Effector memory CD8-positive, alpha-beta T cell (primary cell): Measurements from ENCODE around the gene TGFB2.

ENCODE experiments used
- ATAC-seq: fragments of 150-1000 bp; cut with Tn5 transposase; replicated peaks from 2 replicates; pipeline ENCODE4 v1.10.0; 2021; ENCODE audit warnings: mild to moderate bottlenecking, moderate library complexity
- DNase-seq, 3 experiments: peaks; one replicate each; pipeline ENCODE4 v3.0.0; 2021
- H3K27ac Mint-ChIP-seq, 2 donors: one replicate each; pipeline ENCODE4 v1.8.0; 2022; ENCODE audit warnings: mild to moderate bottlenecking in 2 of 2, mixed read lengths in 2 of 2, moderate library complexity in 2 of 2
- H3K27me3 Mint-ChIP-seq, 2 donors: one replicate each; pipeline ENCODE4 v1.8.0; 2022; ENCODE audit warnings: mixed read lengths in 2 of 2
- H3K36me3 Mint-ChIP-seq: one replicate; pipeline ENCODE4 v1.8.0; 2022; ENCODE audit warnings: mild to moderate bottlenecking, moderate library complexity, mixed read lengths; ENCODE audit not compliant: insufficient read depth
- H3K4me1 Mint-ChIP-seq, 2 donors: one replicate each; pipeline ENCODE4 v1.8.0; 2022; ENCODE audit warnings: low read depth in 2 of 2, mixed read lengths in 2 of 2
- H3K4me3 Mint-ChIP-seq, 2 donors: one replicate each; pipeline ENCODE4 v1.8.0; 2022; ENCODE audit warnings: mild to moderate bottlenecking in 2 of 2, mixed read lengths in 2 of 2, moderate library complexity in 2 of 2
- H3K9me3 Mint-ChIP-seq, 2 donors: one replicate each; pipeline ENCODE4 v1.8.0; 2022; ENCODE audit warnings: mixed read lengths in 2 of 2

The TGFB2 gene

DNA sequence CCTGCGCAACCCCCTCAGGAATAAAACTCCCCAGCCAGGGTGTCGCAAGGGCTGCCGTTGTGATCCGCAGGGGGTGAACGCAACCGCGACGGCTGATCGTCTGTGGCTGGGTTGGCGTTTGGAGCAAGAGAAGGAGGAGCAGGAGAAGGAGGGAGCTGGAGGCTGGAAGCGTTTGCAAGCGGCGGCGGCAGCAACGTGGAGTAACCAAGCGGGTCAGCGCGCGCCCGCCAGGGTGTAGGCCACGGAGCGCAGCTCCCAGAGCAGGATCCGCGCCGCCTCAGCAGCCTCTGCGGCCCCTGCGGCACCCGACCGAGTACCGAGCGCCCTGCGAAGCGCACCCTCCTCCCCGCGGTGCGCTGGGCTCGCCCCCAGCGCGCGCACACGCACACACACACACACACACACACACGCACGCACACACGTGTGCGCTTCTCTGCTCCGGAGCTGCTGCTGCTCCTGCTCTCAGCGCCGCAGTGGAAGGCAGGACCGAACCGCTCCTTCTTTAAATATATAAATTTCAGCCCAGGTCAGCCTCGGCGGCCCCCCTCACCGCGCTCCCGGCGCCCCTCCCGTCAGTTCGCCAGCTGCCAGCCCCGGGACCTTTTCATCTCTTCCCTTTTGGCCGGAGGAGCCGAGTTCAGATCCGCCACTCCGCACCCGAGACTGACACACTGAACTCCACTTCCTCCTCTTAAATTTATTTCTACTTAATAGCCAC is 696 bp downstream of the TGFB2 start:
- no peak overlapping the region for H3K4me3 Mint-ChIP-seq
- H3K9me3 Mint-ChIP-seq, result no peaks in the 10 kb centered on the region
- H3K36me3 Mint-ChIP-seq, result peaks cover 8% of the 10 kb centered on the region
- H3K27me3 Mint-ChIP-seq, result peaks cover 0 to 22% of the 10 kb centered on the region in 2 donors
- peaks cover 11 to 20% of the 10 kb centered on the region in 2 donors for H3K4me1 Mint-ChIP-seq
- DNase-seq (peak; percentile 14 to 26 (median 22)), ATAC-seq (peak; percentile 81)
- H3K27ac Mint-ChIP-seq, result no peak overlapping the region

DNA sequence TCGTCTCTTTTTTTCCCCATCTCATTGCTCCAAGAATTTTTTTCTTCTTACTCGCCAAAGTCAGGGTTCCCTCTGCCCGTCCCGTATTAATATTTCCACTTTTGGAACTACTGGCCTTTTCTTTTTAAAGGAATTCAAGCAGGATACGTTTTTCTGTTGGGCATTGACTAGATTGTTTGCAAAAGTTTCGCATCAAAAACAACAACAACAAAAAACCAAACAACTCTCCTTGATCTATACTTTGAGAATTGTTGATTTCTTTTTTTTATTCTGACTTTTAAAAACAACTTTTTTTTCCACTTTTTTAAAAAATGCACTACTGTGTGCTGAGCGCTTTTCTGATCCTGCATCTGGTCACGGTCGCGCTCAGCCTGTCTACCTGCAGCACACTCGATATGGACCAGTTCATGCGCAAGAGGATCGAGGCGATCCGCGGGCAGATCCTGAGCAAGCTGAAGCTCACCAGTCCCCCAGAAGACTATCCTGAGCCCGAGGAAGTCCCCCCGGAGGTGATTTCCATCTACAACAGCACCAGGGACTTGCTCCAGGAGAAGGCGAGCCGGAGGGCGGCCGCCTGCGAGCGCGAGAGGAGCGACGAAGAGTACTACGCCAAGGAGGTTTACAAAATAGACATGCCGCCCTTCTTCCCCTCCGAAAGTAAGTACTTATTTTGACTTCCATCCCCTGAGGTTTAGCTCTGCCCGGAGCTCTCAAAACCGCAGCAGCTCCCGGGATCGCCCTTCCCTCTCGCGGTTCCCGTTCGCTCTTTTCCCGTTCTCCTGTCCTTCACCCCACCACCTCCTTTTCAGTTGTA is 1.5 kb downstream of the TGFB2 start:
- DNase-seq (peak in 1 of 3 experiments; percentile 2), ATAC-seq (peak; percentile 8)
- H3K4me3 Mint-ChIP-seq, result no peak overlapping the region
- H3K36me3 Mint-ChIP-seq, result peaks cover 8% of the 10 kb centered on the region
- no peaks in the 10 kb centered on the region for H3K9me3 Mint-ChIP-seq
- peaks cover 0 to 22% of the 10 kb centered on the region in 2 donors for H3K27me3 Mint-ChIP-seq
- H3K4me1 Mint-ChIP-seq, result peaks cover 18 to 26% of the 10 kb centered on the region in 2 donors
- H3K27ac Mint-ChIP-seq, result no peak overlapping the region

DNA sequence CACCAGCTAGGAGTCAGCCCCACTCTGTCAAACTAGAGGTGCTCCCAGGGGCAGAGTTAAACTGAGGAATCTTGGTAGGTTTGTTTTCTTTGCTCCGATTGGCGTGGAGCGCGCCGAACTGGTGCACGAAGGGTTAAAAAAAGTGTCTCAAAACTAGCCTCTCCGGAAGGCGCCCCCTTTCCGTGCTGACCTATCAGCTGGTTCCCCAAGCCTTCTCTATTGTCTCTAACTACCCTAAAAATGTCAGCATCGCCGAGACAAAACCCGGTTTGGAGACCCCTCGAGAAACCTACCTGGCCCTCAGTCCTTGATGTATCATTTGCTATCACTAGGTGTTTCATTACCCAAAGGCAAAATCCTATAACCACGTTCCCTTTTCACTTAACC is 2.2 kb downstream of the TGFB2 start:
- Mint-ChIP-seq H3K27me3 (peaks cover 0 to 19% of the 10 kb centered on the region in 2 donors), H3K9me3 (no peaks in the 10 kb centered on the region), H3K4me1 (peaks cover 20 to 28% of the 10 kb centered on the region in 2 donors), H3K27ac (no peak overlapping the region), H3K4me3 (no peak overlapping the region), H3K36me3 (peaks cover 8% of the 10 kb centered on the region)
- DNase-seq, result no peak
- ATAC-seq, result no peak

DNA sequence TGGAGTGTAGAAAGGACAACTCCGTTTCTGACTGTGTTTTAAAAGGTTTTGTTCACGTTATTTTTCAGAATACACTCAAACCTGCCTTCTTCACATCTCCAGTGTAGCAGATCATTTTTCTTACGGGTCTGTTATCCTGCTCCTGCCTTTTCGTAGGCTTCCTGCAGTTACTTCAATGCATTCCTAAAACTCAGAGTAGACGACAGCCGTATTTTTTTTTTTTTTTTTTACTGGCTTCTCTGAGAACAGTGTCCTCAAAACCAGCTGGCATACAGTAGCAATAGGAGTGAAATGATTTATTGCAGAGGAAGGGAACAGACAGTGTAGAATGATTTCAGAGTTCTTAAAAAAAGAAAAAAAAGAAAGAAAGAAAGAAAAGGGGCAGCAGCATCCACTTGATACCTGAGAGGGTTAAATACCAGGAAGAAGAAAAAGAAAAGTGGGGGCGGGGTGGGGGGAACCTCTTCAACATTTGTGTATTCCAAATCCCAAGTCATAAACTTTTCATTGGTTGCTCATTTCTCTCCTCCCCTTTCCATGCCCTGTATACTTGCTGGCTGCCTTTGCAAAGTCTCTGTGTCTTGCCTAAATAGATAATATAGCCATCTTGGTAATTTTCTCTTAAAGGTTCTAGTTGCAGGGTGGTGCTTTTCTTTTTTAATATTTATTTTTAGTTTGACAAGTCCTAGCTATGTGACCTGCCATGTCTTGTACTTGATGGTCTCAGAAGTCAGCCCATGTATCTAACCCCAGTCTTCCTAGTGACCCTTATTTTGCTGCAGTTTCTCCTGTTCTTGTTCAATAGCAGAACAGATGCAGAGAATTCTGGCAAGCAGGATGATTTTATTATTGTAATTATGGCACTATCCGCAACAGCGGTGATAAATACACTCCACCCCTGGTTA is 2.8 kb downstream of the TGFB2 start:
- Mint-ChIP-seq H3K4me3 (no peak overlapping the region), H3K4me1 (peaks cover 20 to 28% of the 10 kb centered on the region in 2 donors), H3K9me3 (no peaks in the 10 kb centered on the region), H3K27me3 (peaks cover 0 to 15% of the 10 kb centered on the region in 2 donors), H3K27ac (no peak overlapping the region), H3K36me3 (peaks cover 8% of the 10 kb centered on the region)
- ATAC-seq (no peak), DNase-seq (no peak)

DNA sequence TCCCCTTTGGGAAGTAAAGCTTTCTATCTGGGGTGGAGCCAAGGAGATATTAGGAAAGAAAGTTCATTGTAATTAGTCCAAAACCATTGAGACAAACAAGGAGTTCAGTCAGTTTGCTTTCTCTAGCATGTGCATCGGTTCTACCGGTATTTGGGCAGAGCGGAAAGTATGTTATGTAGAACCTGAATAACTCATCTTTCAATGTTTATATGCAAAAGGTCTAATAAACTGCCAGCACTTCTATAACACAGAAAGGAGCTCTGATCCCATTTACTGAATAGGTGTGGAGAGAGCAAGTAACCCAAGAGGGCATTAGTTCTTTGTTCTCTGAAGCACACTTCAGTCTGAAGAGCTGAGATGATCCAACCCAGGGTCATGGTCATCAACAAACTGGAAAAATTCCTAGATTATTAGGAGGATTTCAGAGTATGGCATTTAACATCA is 3.5 kb downstream of the TGFB2 start:
- Mint-ChIP-seq H3K4me1 (peaks cover 20 to 28% of the 10 kb centered on the region in 2 donors), H3K9me3 (no peaks in the 10 kb centered on the region), H3K36me3 (peaks cover 8% of the 10 kb centered on the region), H3K27me3 (peaks cover 0 to 15% of the 10 kb centered on the region in 2 donors), H3K27ac (no peak overlapping the region), H3K4me3 (no peak overlapping the region)
- DNase-seq (no peak), ATAC-seq (no peak)

DNA sequence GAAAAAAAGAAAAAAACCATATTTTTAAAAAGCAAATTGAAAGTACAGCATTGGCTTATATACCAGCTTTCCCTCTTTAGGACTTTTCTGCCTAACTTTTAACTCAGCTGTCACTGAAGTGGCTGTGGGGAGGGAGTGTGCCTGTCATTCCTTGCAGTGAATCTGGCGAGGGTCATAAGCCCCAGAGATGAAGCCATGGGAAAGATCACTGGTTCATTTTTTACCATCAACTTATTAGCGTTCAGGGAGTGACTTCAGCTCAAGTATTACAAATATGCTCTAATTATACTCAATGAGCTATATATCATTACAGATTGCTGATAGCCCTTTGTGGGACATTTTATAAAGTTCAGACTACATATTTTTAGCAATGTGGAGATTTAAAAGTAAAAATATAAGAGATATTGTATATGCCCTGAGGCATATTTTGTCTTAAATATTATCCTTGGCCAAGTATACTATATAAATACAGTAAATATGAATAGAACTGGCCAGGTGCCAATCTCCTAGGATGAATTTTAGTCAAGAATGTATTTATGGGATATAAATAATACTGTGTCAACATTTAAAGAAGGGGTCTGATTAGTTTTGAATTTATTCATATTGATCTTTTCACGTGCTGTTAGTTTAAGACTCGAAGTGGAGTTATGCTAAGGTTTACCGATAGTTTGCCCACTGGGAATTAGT is 4.4 kb downstream of the TGFB2 start:
- Mint-ChIP-seq H3K36me3 (peaks cover 8% of the 10 kb centered on the region), H3K4me3 (no peak overlapping the region), H3K27ac (no peak overlapping the region), H3K4me1 (peaks cover 20 to 28% of the 10 kb centered on the region in 2 donors), H3K27me3 (peaks cover 0 to 15% of the 10 kb centered on the region in 2 donors), H3K9me3 (no peaks in the 10 kb centered on the region)
- DNase-seq (no peak), ATAC-seq (no peak)

DNA sequence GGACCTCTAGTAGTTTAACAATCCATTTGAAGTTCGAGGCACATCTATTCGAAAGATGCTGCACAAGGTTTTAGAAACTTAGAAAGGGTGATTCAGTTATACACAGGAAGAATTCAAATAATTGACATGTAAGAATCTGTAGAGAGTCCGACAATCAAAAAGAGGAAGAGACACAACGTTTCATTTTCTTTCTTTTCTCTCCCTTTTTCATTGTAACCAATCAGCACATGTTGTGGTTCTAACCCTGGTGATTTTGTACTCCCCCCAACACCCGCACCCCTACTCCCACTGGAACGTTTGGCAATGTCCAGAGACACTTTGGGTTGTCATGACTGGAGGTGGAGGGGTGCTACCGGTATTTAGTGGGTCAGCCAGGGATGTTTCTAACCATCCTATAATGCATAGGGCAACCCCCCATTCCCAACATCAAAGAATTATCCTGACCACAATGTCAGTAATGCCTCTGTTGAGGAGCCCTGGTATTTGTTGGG is 4.9 kb downstream of the TGFB2 start:
- Mint-ChIP-seq H3K27ac (no peak overlapping the region), H3K36me3 (peaks cover 8% of the 10 kb centered on the region), H3K9me3 (no peaks in the 10 kb centered on the region), H3K4me3 (no peak overlapping the region), H3K4me1 (peaks cover 20 to 28% of the 10 kb centered on the region in 2 donors), H3K27me3 (peaks cover 0 to 15% of the 10 kb centered on the region in 2 donors)
- ATAC-seq, result no peak
- DNase-seq, result no peak

DNA sequence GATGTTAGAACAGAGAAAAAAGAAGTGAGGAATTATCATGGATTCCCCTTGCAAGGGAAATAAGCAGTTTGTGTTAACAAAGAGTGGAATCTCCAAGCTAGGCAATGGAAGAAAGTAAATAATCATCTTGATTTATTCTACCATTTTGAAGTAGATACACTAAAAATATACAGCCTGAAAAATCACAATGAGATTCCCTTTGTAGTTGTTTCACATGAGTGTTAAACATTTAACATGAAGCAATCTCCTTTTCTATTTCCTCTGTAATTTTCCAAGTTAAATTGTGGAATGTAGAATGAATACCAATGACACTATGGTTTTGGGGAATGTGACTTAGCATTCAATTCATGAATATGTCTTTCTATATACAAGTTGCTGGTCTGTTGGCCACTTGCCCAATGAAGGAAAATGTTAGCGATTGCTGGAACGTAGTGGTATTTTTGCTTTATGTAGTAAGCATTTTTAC is 5.7 kb downstream of the TGFB2 start:
- Mint-ChIP-seq H3K27ac (peak overlapping the region; percentile 74 to 83), H3K27me3 (peaks cover 0 to 15% of the 10 kb centered on the region in 2 donors), H3K9me3 (no peaks in the 10 kb centered on the region), H3K36me3 (peaks cover 7% of the 10 kb centered on the region), H3K4me3 (peak overlapping the region; percentile 76 to 78), H3K4me1 (peaks cover 20 to 28% of the 10 kb centered on the region in 2 donors)
- DNase-seq, result no peak
- no peak for ATAC-seq

DNA sequence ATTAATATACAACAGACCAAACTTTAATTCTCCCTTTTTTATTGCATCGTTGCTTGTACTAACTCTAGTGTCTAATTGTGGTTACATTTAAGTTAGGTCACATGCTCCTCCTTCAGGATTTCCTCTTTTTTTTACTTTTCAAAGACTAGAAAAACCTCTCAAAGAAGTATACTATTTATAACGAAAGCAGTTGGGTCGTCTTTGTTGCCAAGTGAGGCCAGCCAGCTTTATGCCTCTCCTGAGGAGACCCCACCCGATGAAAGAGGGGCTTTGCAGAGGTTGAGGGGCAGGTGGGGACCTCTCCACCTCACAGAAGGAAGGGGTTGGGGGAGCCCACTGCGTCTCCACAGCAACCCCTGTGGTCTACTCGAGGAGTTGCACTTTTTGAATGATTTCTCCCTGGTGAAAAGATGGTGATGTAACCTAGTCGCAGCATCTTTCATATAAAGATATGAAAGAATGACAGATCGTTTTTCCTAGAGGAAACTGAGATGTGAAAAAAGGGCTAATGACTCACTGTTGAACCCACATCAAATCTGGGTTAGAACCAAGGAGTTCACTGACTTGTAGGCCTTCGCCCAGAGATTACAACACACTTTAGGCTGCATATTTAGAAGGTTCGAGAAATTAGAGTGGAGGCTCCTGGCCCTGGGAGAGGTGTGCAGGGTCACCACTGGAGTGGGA is 6.4 kb downstream of the TGFB2 start:
- peak in 2 of 3 experiments; percentile 9 to 12 for DNase-seq

DNA sequence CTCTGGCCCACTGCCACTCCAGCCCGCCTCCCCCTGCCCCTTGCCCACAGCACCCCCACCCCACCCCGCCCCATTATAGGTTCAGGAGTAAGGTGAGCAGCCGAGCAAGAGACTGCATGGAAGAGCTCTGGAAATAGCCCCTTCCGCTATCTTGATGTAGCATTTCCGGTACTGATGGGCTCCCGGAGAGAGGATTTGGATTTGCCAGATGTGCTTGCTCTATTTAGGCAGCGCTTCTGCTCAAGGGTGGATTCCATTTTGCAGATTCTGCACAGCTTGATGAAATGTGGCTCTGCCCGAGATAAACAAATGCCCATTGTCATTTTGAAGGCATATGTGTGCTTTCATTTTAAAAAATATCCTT is 6.9 kb downstream of the TGFB2 start:
- H3K27ac Mint-ChIP-seq, result no peak overlapping the region
- H3K4me3 Mint-ChIP-seq, result no peak overlapping the region
- H3K36me3 Mint-ChIP-seq, result no peaks in the 10 kb centered on the region
- ATAC-seq, result no peak
- no peak for DNase-seq
- peaks cover 17 to 20% of the 10 kb centered on the region in 2 donors for H3K4me1 Mint-ChIP-seq
- H3K27me3 Mint-ChIP-seq, result peaks cover 0 to 4% of the 10 kb centered on the region in 2 donors
- no peaks in the 10 kb centered on the region for H3K9me3 Mint-ChIP-seq

More for the DNA sequence above, 6.4 kb downstream of the TGFB2 start:
- no peaks in the 10 kb centered on the region for H3K36me3 Mint-ChIP-seq
- ATAC-seq, result peak; percentile 64
- H3K9me3 Mint-ChIP-seq, result no peaks in the 10 kb centered on the region
- H3K27ac Mint-ChIP-seq, result peak overlapping the region; percentile 74 to 83
- peaks cover 0 to 9% of the 10 kb centered on the region in 2 donors for H3K27me3 Mint-ChIP-seq
- peaks cover 20 to 23% of the 10 kb centered on the region in 2 donors for H3K4me1 Mint-ChIP-seq
- H3K4me3 Mint-ChIP-seq, result peak overlapping the region; percentile 76 to 78

DNA sequence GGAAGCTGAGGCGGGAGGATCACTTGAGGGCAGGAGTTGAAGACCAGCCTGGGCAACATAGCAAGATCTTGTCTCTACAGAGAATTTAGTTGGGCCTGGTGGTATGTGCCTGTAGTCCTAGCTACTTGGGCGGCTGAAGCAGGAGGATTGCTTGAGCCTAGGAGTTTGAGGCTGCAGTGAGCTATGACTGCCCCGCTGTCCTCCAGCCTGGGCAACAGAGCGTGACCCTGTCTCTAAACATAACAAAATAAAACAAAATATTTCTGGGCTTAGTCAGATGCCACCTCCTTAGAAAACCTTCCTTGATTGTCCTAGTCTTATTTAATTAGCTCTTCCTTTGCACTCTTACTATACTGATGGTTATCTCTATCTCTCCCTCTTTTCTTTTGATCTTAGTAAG is 8.5 kb downstream of the TGFB2 start:
- H3K36me3 Mint-ChIP-seq, result no peaks in the 10 kb centered on the region
- DNase-seq, result no peak
- H3K27ac Mint-ChIP-seq, result no peak overlapping the region
- no peak overlapping the region for H3K4me3 Mint-ChIP-seq
- H3K4me1 Mint-ChIP-seq, result peaks cover 9 to 10% of the 10 kb centered on the region in 2 donors
- no peaks in the 10 kb centered on the region for H3K27me3 Mint-ChIP-seq
- no peak for ATAC-seq
- no peaks in the 10 kb centered on the region for H3K9me3 Mint-ChIP-seq

DNA sequence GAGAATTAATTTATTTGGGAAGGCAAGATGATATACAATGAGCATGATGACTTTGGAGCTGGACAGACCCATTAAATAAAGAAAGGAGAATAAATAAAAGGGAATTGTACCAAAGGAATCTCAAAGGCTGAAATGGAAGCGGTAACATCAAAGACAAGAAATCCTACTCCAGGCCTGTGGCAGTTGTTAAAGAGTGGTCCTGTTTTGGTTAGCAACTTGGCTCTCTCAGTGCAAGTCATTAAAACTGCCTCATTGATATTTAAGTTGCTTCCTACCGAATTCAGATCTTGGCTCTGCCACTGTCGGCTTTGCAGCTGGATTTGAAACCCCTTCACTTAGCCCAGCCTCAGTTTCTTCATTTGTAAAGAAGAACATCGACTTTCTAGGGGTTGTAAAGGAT is 10.1 kb downstream of the TGFB2 start:
- H3K4me1 Mint-ChIP-seq, result peaks cover 8 to 9% of the 10 kb centered on the region in 2 donors
- H3K27me3 Mint-ChIP-seq, result no peaks in the 10 kb centered on the region
- no peak overlapping the region for H3K27ac Mint-ChIP-seq
- ATAC-seq, result no peak
- no peaks in the 10 kb centered on the region for H3K9me3 Mint-ChIP-seq
- no peak for DNase-seq
- no peaks in the 10 kb centered on the region for H3K36me3 Mint-ChIP-seq
- no peak overlapping the region for H3K4me3 Mint-ChIP-seq
